GM23248 (cell line): ENCODE data around the gene KDM4B. TPM values are rescaled to one million over a fixed set of nuclear protein-coding genes. Genes with fewer than 3 reads are reported as not detected.
A peak's percentile ranks its signal among the peaks of the same experiment; 100 is the strongest.

Experiments used
- DNase-seq: peaks from one replicate; pipeline ENCODE4 v3.0.0-alpha.2; 2015
- H2AFZ ChIP-seq: fragments of 200-600 bp; sonication (generic); 2 replicates; pipeline ENCODE4 v1.6.1; 2016; ENCODE audit warnings: antibody characterized with exemption
- H3F3A ChIP-seq: fragments of 200-600 bp; sonication (generic); 2 replicates; pipeline ENCODE4 v1.6.1; 2016; ENCODE audit warnings: mild to moderate bottlenecking, antibody characterized with exemption, mixed run types; ENCODE audit not compliant: insufficient read depth
- H3K27ac ChIP-seq: fragments of 200-600 bp; sonication (generic); 2 replicates; pipeline ENCODE4 v1.5.1; 2016; ENCODE audit warnings: mild to moderate bottlenecking
- H3K27me3 ChIP-seq: fragments of 200-600 bp; sonication (generic); replicated peaks from 2 replicates; pipeline ENCODE4 v1.6.1; 2016; ENCODE audit warnings: mild to moderate bottlenecking; ENCODE audit not compliant: insufficient read depth
- H3K36me3 ChIP-seq: fragments of 200-600 bp; sonication (generic); 2 replicates; pipeline ENCODE4 v1.6.1; 2016; ENCODE audit warnings: low read depth, mild to moderate bottlenecking
- H3K4me1 ChIP-seq: fragments of 200-600 bp; sonication (generic); 2 replicates; pipeline ENCODE4 v1.6.1; 2016; ENCODE audit warnings: mild to moderate bottlenecking; ENCODE audit not compliant: insufficient read depth
- H3K4me2 ChIP-seq: fragments of 200-600 bp; sonication (generic); one replicate; pipeline ENCODE4 v1.6.1; 2016; ENCODE audit warnings: mild to moderate bottlenecking; ENCODE audit not compliant: unreplicated experiment
- H3K4me3 ChIP-seq: fragments of 200-600 bp; sonication (generic); 2 replicates; pipeline ENCODE4 v1.5.1; 2016; ENCODE audit warnings: mild to moderate bottlenecking
- H3K79me2 ChIP-seq: fragments of 200-600 bp; sonication (generic); 2 replicates; pipeline ENCODE4 v1.6.1; 2016; ENCODE audit warnings: mild to moderate bottlenecking; ENCODE audit not compliant: insufficient read depth
- H3K9ac ChIP-seq: fragments of 200-600 bp; sonication (generic); 2 replicates; pipeline ENCODE4 v1.6.1; 2016; ENCODE audit warnings: mild to moderate bottlenecking
- H3K9me2 ChIP-seq: fragments of 200-600 bp; sonication (generic); 2 replicates; pipeline ENCODE4 v1.6.1; 2016; ENCODE audit warnings: mixed run types, mild to moderate bottlenecking, moderate library complexity; ENCODE audit not compliant: insufficient read depth
- H3K9me3 ChIP-seq: fragments of 200-600 bp; sonication (generic); one replicate; pipeline ENCODE4 v1.6.1; 2017; ENCODE audit warnings: low read depth
- H4K20me1 ChIP-seq: fragments of 200-600 bp; sonication (generic); 2 replicates; pipeline ENCODE4 v1.6.0; 2016; ENCODE audit not compliant: insufficient read depth
- EZH2 ChIP-seq: fragments of 200-600 bp; sonication (generic); IDR thresholded peaks from 2 replicates; pipeline ENCODE4 v1.6.1; 2018; ENCODE audit warnings: antibody characterized with exemption, mild to moderate bottlenecking; ENCODE audit not compliant: insufficient read depth, poor library complexity, severe bottlenecking
- EZH2phosphoT487 ChIP-seq: fragments of 200-600 bp; sonication (generic); IDR thresholded peaks from 2 replicates; pipeline ENCODE4 v1.6.1; 2018; ENCODE audit warnings: antibody characterized with exemption, moderate library complexity, mild to moderate bottlenecking, low read depth; ENCODE audit not compliant: insufficient read depth
- WGBS, 2 experiments: methylation state at CpG; one replicate each; pipeline ENCODE4 v1.1.6; 2015 to 2017; ENCODE audit warnings: low lambda C conversion rate in 2 of 2, low coverage in 1 of 2; ENCODE audit errors: missing lambda C conversion rate in 2 of 2; 5-methylcytosine and 5-hydroxymethylcytosine counted together
- in situ Hi-C: fragments of 300-500 bp; cut with MboI; formaldehyde crosslinking; loops from 2 replicates; pipeline ENCODE4 v1.15.0; 2020
- polyA plus RNA-seq: library from polyadenylated mRNA; unstranded; fragments of >200 nt; fragmentation: Nextera tagmentation; extraction: Ambion mirVana; gene quantifications from 2 replicates; pipeline ENCODE4 v1.2.1, GENCODE V29; 2016
- total RNA-seq: library from RNA; depleted of rRNA; stranded (reverse); fragments of >200 nt; shearing (Covaris generic); gene quantifications from 2 replicates; pipeline ENCODE4 v1.2.3, GENCODE V29; 2014

Gene KDM4B
- total and polyA plus RNA-seq, 2 experiments from 2014 or later = 14.8 to 28.7 TPM

- Histone ChIP-seq H3K9ac (peak overlapping the region; percentile 84), H3K27me3 (no peaks in the 10 kb centered on the region), H3K4me2 (peak overlapping the region; percentile 82), H3F3A (peaks cover 27% of the 10 kb centered on the region), H3K4me3 (peak overlapping the region; percentile 43), H3K36me3 (no peaks in the 10 kb centered on the region), H3K4me1 (peaks cover 52% of the 10 kb centered on the region), H3K79me2 (peaks cover 93% of the 10 kb centered on the region), H4K20me1 (no peaks in the 10 kb centered on the region), H3K9me2 (no peaks in the 10 kb centered on the region), H2AFZ (no peak overlapping the region), H3K27ac (peak overlapping the region; percentile 94), H3K9me3 (no peaks in the 10 kb centered on the region)
- WGBS, 2 experiments = 5 to 8% methylated on average over 33 of the region's 33 CpGs
- DNase-seq = peak; percentile 99
- no peak for TF ChIP-seq EZH2
- TF ChIP-seq EZH2phosphoT487 = no peak
- in situ Hi-C loops = no loop called here
These were observed 7.7 kb downstream of the KDM4B start for GRCh38 chr19:4976401-4977298.

- peak; percentile 98 for DNase-seq
- H3K4me2 ChIP-seq = peak overlapping the region; percentile 82
- no peaks in the 10 kb centered on the region for H4K20me1 ChIP-seq
- H3K9ac ChIP-seq = peak overlapping the region; percentile 84
- in situ Hi-C loops = no loop called here
- peaks cover 27% of the 10 kb centered on the region for H3F3A ChIP-seq
- peak overlapping the region; percentile 22 for H3K4me3 ChIP-seq
- 17 to 26% methylated on average over 36 of the region's 36 CpGs for WGBS, 2 experiments
- H3K9me2 ChIP-seq = no peaks in the 10 kb centered on the region
- peak overlapping the region; percentile 94 for H3K27ac ChIP-seq
- no peaks in the 10 kb centered on the region for H3K27me3 ChIP-seq
- no peaks in the 10 kb centered on the region for H3K9me3 ChIP-seq
- H3K4me1 ChIP-seq = peaks cover 51% of the 10 kb centered on the region
- H3K36me3 ChIP-seq = no peaks in the 10 kb centered on the region
- TF ChIP-seq EZH2phosphoT487 (no peak), EZH2 (no peak)
- no peak overlapping the region for H2AFZ ChIP-seq
- peaks cover 93% of the 10 kb centered on the region for H3K79me2 ChIP-seq
These were observed 8.6 kb downstream of the KDM4B start for GRCh38 chr19:4977299-4978174.

DNA sequence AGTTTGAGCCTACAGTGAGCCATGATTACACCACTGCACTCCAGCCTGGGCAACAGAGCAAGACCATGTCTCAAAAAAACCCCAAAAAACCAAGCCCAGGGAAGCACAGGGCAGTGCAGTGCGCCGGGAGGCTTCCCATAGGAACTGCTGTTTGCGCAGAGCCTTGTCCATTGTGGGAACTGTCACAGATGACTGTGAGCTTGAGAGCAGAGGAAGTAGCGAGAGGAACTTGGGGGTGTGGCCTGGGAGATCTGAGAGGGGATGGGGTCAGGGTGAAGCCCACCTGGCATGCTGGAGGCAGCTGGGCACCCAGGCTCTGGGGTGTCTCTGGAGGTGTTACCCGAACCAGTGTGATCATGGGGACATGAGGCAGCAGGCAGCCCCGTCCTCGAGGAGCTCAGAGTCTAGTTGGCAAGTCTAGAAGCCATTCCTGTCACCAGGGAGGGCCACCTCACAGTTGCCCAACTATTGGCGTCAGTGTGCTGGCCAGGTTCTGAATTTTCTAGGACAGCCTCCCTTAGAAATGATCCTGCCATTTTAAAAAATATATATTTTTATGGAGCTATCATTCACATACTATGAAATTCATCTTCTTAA lies 10.4 kb downstream of the KDM4B start:
- Histone ChIP-seq H3K27ac (peak overlapping the region; percentile 94), H3F3A (peaks cover 27% of the 10 kb centered on the region), H3K4me1 (peaks cover 41% of the 10 kb centered on the region), H3K4me2 (no peak overlapping the region), H3K4me3 (no peak overlapping the region), H3K79me2 (peaks cover 93% of the 10 kb centered on the region), H3K9ac (no peak overlapping the region; the same call in 1 of the 2 replicates), H3K9me3 (no peaks in the 10 kb centered on the region), H3K9me2 (no peaks in the 10 kb centered on the region), H3K27me3 (no peaks in the 10 kb centered on the region), H3K36me3 (no peaks in the 10 kb centered on the region), H2AFZ (no peak overlapping the region), H4K20me1 (no peaks in the 10 kb centered on the region)
- WGBS, 2 experiments = 74 to 78% methylated on average over 8 of the region's 8 CpGs
- TF ChIP-seq EZH2 = no peak
- in situ Hi-C loops = no loop called here
- DNase-seq = no peak

GRCh38 chr19:4980067-4980466 lies 11.2 kb downstream of the KDM4B start:
- no peaks in the 10 kb centered on the region for H3K36me3 ChIP-seq
- H4K20me1 ChIP-seq = no peaks in the 10 kb centered on the region
- no peak overlapping the region for H3K4me3 ChIP-seq
- no peak overlapping the region for H3K4me2 ChIP-seq
- H3K27ac ChIP-seq = peak overlapping the region; percentile 94
- peaks cover 41% of the 10 kb centered on the region for H3K4me1 ChIP-seq
- 58 to 59% methylated on average over 3 of the region's 3 CpGs for WGBS, 2 experiments
- no peaks in the 10 kb centered on the region for H3K9me3 ChIP-seq
- H3F3A ChIP-seq = peaks cover 25% of the 10 kb centered on the region
- H3K79me2 ChIP-seq = peaks cover 93% of the 10 kb centered on the region
- no peaks in the 10 kb centered on the region for H3K9me2 ChIP-seq
- in situ Hi-C loops = no loop called here
- DNase-seq = peak; percentile 58
- no peaks in the 10 kb centered on the region for H3K27me3 ChIP-seq
- TF ChIP-seq EZH2 (no peak), EZH2phosphoT487 (no peak)
- no peak overlapping the region for H3K9ac ChIP-seq
- no peak overlapping the region for H2AFZ ChIP-seq
